Lower leg skin (tissue), 4 donors: Measurements from ENCODE around the gene TP53INP2. TPM values are rescaled to one million over a fixed set of nuclear protein-coding genes. Genes with fewer than 3 reads are reported as not detected.

Experiments used
- DNase-seq, 2 donors: peaks; one replicate each; pipeline ENCODE4 v3.0.0-alpha.2; 2019; ENCODE audit warnings: low spot score in 2 of 2
- H3K4me3 ChIP-seq: fragments of 200-600 bp; sonication (generic); 2 replicates; pipeline ENCODE4 v1.5.1; 2017; ENCODE audit warnings: mild to moderate bottlenecking, low read depth; ENCODE audit not compliant: poor library complexity, severe bottlenecking
- CTCF ChIP-seq, 3 donors: fragments of 450-650 bp; IDR thresholded peaks; one replicate each; pipeline ENCODE4 v1.5.1; 2016; ENCODE audit warnings: antibody characterized with exemption in 3 of 3, mild to moderate bottlenecking in 3 of 3, moderate library complexity in 2 of 3
- POLR2A ChIP-seq, 2 donors: fragments of 450-650 bp; IDR thresholded peaks; one replicate each; pipeline ENCODE4 v1.6.1; 2016 to 2017; ENCODE audit warnings: antibody characterized with exemption in 2 of 2, mild to moderate bottlenecking in 1 of 2, moderate library complexity in 1 of 2
- WGBS, 2 donors: methylation state at CpG; one replicate each; pipeline ENCODE4 v1.1.5; 2018; 5-methylcytosine and 5-hydroxymethylcytosine counted together
- intact Hi-C: fragments of 100-400 bp; cut with DNase I; formaldehyde crosslinking; loops from one replicate; pipeline ENCODE4 v1.15.0; 2023; ENCODE audit warnings: low total_unique reads
- total RNA-seq, 4 donors: library from RNA; depleted of rRNA; stranded (reverse); fragments of >200 nt; gene quantifications; one replicate each; pipeline ENCODE4 v1.1.0, GENCODE V29; 2016

Gene TP53INP2
- total RNA-seq, 4 donors from 2014 or later, result 3.8 to 12.0 (median 8.5) TPM

- TF ChIP-seq CTCF (IDR thresholded peaks at IDR 0.05), result no peak
- TF ChIP-seq POLR2A (IDR thresholded peaks at IDR 0.05), result no peak
- WGBS, 2 donors, result 1% methylated on average over 37 to 38 of the region's 38 CpGs
- DNase-seq, result peak; percentile 25 to 86
- peak overlapping the region; percentile 83 for H3K4me3 ChIP-seq
- intact Hi-C loops, result loop anchor here (10.0 kb wide), 1 partner anchor 129 kb away; no protein-coding TSS in a partner anchor
These were observed 544 bp upstream of the TP53INP2 start for GRCh38 chr20:34703424-34704176.

- DNase-seq, result no peak
- intact Hi-C loops, result loop anchor here (10.0 kb wide), 1 partner anchor 130 kb away; no protein-coding TSS in a partner anchor
- no peak for TF ChIP-seq CTCF (IDR thresholded peaks at IDR 0.05)
- TF ChIP-seq POLR2A (IDR thresholded peaks at IDR 0.05), result no peak
- H3K4me3 ChIP-seq, result peak overlapping the region; percentile 83
- 26 to 28% methylated on average over 5 of the region's 5 CpGs for WGBS, 2 donors
These were observed 858 bp downstream of the TP53INP2 start for GRCh38 chr20:34705008-34705396.

GRCh38 chr20:34705397-34706301, 1.5 kb downstream of the TP53INP2 start:
- WGBS, 2 donors, result 42% methylated on average over 6 of the region's 6 CpGs
- no peak for TF ChIP-seq POLR2A (IDR thresholded peaks at IDR 0.05)
- no peak for TF ChIP-seq CTCF (IDR thresholded peaks at IDR 0.05)
- DNase-seq, result peak in 1 of 2 donors; percentile 22
- H3K4me3 ChIP-seq, result no peak overlapping the region
- intact Hi-C loops, result loop anchor here (10.0 kb wide), 1 partner anchor 131 kb away; no protein-coding TSS in a partner anchor

DNA sequence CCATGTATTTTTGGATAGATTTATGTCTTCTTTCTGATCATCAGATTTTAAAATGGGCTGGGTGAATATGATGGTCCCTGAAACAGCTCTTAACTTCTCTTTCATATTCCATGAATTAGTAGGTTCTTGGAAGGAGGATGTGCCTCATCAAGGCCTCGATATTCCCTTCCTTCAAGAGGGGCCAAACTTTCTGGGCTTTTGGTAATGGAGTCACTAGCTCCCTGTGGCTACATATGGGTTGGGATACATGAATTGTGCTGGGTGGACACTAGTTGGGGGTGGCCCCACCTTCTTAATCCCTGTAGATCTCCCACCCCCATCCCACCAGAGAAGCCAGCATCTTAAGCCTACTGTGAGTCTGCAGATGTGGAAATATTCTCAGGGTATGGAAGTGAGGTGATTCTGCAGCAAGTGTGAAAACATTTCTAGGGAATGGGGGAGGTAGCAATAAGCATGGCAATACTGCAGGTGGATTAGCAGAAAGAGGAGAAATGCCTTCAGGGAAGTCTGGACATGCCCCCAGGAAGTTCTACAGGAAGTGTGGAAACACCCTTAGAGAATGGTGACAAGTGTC, 2.2 kb downstream of the TP53INP2 start:
- WGBS, 2 donors, result 88 to 96% methylated on average over 1 of the region's 1 CpG
- TF ChIP-seq POLR2A (IDR thresholded peaks at IDR 0.05), result no peak
- TF ChIP-seq CTCF (IDR thresholded peaks at IDR 0.05), result no peak
- intact Hi-C loops, result loop anchor here (10.0 kb wide), 1 partner anchor 132 kb away; no protein-coding TSS in a partner anchor
- no peak overlapping the region for H3K4me3 ChIP-seq
- no peak for DNase-seq

DNA sequence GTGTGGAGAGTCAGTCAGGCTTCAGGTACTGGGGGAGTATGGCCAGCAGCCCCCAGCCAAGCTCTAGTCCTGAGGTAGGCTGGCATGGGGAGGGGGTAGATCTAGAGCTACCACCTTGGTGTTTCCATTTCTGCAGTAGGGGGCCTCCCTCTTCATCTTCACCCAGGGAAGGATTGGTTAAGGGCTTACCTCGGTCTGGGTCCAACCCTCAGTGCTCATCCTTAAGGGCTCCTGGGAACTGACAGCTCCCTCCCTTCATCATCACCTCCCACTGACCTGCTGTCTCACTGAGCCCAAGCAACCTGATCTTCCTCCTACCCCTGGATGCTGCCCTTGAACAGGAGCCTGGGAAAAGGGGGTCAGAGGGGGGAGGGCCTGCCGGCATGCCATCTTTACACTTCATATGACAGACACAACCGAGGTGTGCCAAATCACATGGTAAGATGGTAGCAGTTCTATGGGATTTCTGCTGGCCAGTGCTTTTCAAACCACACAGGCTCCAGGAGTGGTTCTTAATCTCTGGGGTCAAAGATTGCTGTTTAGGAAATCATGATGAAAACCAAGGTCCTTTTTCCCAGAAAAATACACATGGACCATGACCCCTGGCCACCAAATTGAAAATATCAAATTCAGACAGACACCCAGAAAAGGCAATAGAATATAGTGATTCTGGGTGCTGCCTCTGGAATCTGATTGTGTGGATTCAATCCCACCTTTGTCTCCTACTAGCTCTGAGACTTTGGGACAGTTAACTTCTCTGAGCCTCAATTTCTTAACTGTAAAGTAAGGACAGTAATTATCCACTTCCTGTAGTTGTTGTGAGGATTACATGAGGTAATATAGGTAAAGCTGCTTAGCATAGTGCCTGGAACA, 3.0 kb downstream of the TP53INP2 start:
- intact Hi-C loops, result loop anchor here (10.0 kb wide), 1 partner anchor 132 kb away; no protein-coding TSS in a partner anchor
- DNase-seq, result no peak
- no peak for TF ChIP-seq CTCF (IDR thresholded peaks at IDR 0.05)
- TF ChIP-seq POLR2A (IDR thresholded peaks at IDR 0.05), result no peak
- H3K4me3 ChIP-seq, result no peak overlapping the region
- WGBS, 2 donors, result 82 to 87% methylated on average over 3 of the region's 3 CpGs
